CD1c-positive myeloid dendritic cell (primary cell): ENCODE data around the gene ATP13A4.

ENCODE experiments used
- DNase-seq: peaks from one replicate; pipeline ENCODE4 v3.0.0-alpha.2; 2016; ENCODE audit errors: extremely low spot score

Gene ATP13A4

DNA sequence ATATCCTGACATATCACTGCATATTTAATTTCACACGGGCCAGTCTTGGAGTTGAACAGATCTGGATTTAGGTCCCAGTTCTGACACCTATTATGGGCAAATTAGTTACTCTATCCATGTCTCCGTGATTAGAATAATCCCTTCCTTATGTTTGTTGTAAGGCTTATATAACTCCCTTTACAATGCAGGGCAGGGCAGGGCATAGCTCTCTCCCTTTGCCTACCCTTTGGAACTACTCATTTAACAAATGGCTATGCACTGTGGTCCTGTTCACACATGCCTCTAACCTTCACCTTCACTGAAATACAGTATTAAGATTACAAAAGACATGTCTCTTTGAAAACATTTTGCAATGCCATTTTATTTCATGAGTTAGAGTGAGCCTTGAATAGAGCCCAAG is 151.4 kb downstream of the ATP13A4 start:
- no peak for DNase-seq

DNA sequence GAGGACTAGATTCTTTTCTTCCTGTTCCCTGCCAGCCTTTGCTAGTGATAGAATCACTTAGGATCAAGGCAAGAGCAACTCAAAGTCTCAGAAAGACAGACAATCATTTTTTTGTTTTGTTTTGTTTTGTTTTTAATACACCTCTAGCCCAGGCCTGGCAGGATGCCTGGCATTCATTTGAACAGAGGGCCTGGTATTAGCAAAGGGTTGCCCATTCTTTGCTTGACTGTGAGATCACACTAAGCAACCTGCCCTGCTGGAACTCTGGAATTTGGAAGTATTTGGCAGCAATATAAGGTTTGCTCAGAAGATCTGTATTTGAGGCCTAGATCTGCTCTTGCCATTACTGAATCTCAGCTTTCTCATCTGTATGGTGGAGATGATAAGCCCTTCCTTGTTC is 154.4 kb downstream of the ATP13A4 start:
- no peak for DNase-seq

DNA sequence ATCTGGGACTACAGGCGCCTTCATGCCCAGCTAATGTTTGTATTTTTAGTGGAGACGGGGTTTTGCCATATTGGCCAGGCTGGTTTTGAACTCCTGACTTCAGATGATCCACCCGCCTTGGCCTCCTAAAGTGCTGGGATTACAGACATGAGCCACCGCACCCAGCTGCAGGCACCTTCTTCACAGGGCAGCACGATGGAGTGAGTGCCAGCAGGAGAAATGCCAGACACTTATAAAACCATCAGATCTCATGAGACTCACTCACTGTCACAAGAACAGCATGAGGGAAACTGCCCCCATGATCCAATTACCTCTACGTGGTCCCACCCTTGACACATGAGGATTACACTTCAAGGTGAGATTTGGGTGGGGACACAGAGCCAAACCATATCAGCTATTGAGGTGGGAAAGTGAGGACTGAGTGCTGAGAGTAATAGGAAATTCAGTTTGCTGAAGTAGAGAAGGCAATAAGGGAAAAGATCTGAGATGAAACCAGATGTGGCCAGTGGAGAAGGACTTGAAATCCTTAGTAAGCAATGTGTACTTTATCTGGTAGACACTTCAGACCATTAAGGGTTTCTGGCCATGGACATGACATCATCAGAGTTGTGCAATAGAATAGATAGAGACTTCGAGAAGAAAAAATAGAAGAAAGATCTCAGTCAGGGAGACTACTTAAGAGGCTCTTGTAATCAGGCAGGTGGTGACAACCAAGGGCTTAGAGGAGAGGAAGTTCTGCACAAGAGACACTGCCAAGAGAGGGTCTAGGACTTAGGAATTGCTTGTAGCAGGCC is 158.0 kb downstream of the ATP13A4 start:
- no peak for DNase-seq

- no peak for DNase-seq
These were observed 162.8 kb downstream of the ATP13A4 start for GRCh38 chr3:193391902-193392301.

- no peak for DNase-seq
These were observed 165.4 kb downstream of the ATP13A4 start for GRCh38 chr3:193389335-193389734.

- no peak for DNase-seq
These were observed 166.3 kb downstream of the ATP13A4 start for GRCh38 chr3:193388361-193388760.

GRCh38 chr3:193387596-193387995 is 167.1 kb downstream of the ATP13A4 start:
- no peak for DNase-seq

GRCh38 chr3:193378706-193379105 is 176.0 kb downstream of the ATP13A4 start, which contains the start of gene ATP13A5:
Gene ATP13A5, minus strand, starts transcription at chr3:193378753. Its CDS starts 28 bp downstream, at chr3:193378725.
- DNase-seq: no peak

- no peak for DNase-seq
These were observed 177.1 kb downstream of the ATP13A4 start for GRCh38 chr3:193377591-193377990.

- DNase-seq: no peak
These were observed 179.1 kb downstream of the ATP13A4 start for GRCh38 chr3:193375614-193376013.

DNA sequence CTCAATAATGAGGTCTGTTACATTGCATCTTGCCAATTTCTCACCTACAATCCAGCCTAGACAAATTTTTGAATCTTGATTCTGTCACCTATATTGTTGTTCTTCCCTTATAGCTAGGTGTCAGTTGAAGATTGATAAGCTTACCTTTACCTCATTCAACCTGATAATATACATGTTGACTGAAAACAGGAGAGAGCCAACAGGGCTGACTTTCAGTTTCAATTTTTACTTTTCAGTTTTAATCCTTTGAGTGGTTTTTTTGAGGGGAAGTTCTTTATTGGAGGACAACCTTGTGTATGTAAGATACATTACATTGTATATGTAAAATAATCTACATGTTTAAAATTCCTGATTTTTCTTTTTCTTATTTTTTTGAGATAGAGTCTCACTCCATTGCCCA is 181.9 kb downstream of the ATP13A4 start:
- DNase-seq: no peak

- no peak for DNase-seq
These were observed 186.8 kb downstream of the ATP13A4 start for GRCh38 chr3:193367868-193368267.

GRCh38 chr3:193357291-193357690 is 197.4 kb downstream of the ATP13A4 start:
- no peak for DNase-seq

DNA sequence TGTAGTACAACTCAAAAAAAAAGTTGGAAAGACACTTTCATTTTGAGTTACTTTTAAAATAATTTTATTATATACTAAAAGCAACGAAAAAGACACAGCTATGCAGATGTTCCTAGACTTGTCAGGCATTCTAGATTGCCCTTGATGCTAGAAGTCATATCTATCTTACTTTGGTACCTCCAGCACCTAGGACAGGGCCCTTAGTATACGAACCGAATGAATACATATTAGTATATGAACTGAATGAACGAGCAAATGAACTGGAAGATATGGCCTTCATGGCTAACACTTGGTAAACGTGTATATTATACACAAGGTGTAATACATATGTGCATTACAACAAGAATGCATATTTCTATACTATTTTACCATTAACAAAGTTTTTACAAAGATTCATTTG is 200.3 kb downstream of the ATP13A4 start:
- no peak for DNase-seq
